HepG2 (cell line): Measurements from ENCODE around the gene CHMP2B. TPM values are rescaled to one million over a fixed set of nuclear protein-coding genes. Genes with fewer than 3 reads are reported as not detected.

Experiments
- ARNT2 ChIP-seq: sonication (generic); formaldehyde crosslinking; IDR thresholded peaks from 2 replicates; pipeline ENCODE4 v1.8.0; 2022; ENCODE audit warnings: mild to moderate bottlenecking, low read depth, missing genetic modification reagents, moderate library complexity
- ATF7-NPFF ChIP-seq: sonication (generic); formaldehyde crosslinking; IDR thresholded peaks from 2 replicates; pipeline ENCODE4 v1.8.1; 2023; ENCODE audit warnings: mild to moderate bottlenecking, low read depth, missing genetic modification reagents, moderate library complexity
- BATF2 ChIP-seq: sonication (generic); formaldehyde crosslinking; IDR thresholded peaks from 2 replicates; pipeline ENCODE4 v1.8.0; 2022; ENCODE audit warnings: mild to moderate bottlenecking, missing genetic modification reagents, moderate library complexity
- BCL6 ChIP-seq: IDR thresholded peaks from 2 replicates; pipeline ENCODE4 v1.6.1; 2016; ENCODE audit warnings: missing genetic modification reagents, missing compliant biosample characterization
- CREB1 ChIP-seq, 2 experiments: fragments of 450-650 bp in 1 of 2; IDR thresholded peaks; 2 replicates each; pipeline ENCODE4 v1.6.1; 2016 to 2017; ENCODE audit warnings: control low read depth in 1 of 2, mild to moderate bottlenecking in 1 of 2, missing compliant biosample characterization in 1 of 2, missing genetic modification characterization in 1 of 2
- GABPB1 ChIP-seq: IDR thresholded peaks from 2 replicates; pipeline ENCODE4 v1.6.1; 2016; ENCODE audit warnings: mild to moderate bottlenecking, missing genetic modification reagents, moderate library complexity, missing compliant biosample characterization
- GATAD2A ChIP-seq: IDR thresholded peaks from 2 replicates; pipeline ENCODE4 v1.6.1; 2016
- HCFC1 ChIP-seq: fragments of 150-350 bp; IDR thresholded peaks from 2 replicates; pipeline ENCODE4 v1.6.1; 2014; ENCODE audit warnings: low read depth, low read length
- MEIS2 ChIP-seq: sonication (generic); formaldehyde crosslinking; IDR thresholded peaks from 2 replicates; pipeline ENCODE4 v1.9.0; 2021; ENCODE audit warnings: mild to moderate bottlenecking, missing genetic modification reagents
- NR0B2 ChIP-seq: sonication (generic); formaldehyde crosslinking; IDR thresholded peaks from 2 replicates; pipeline ENCODE4 v1.4.0; 2020; ENCODE audit warnings: mild to moderate bottlenecking, missing genetic modification reagents
- SP140L ChIP-seq: sonication (generic); formaldehyde crosslinking; IDR thresholded peaks from 2 replicates; pipeline ENCODE4 v1.4.0; 2020; ENCODE audit warnings: missing genetic modification reagents, borderline replicate concordance
- SRSF1 ChIP-seq: fragments of 200-400 bp; formaldehyde crosslinking; optimal IDR thresholded peaks from 2 replicates; pipeline ENCODE3; 2017; ENCODE audit warnings: mild to moderate bottlenecking, low read depth, low read length, moderate library complexity
- TAF1 ChIP-seq: sonication (generic); formaldehyde crosslinking; IDR thresholded peaks from 2 replicates; pipeline ENCODE4 v1.4.0; 2020; ENCODE audit warnings: missing genetic modification reagents
- YEATS2 ChIP-seq: sonication (generic); formaldehyde crosslinking; IDR thresholded peaks from 2 replicates; pipeline ENCODE4 v1.4.0; 2020; ENCODE audit warnings: missing genetic modification reagents, borderline replicate concordance
- ZFP1 ChIP-seq: IDR thresholded peaks from 2 replicates; pipeline ENCODE4 v1.6.1; 2016
- ZFP36L1 ChIP-seq: sonication (generic); formaldehyde crosslinking; IDR thresholded peaks from 2 replicates; pipeline ENCODE4 v1.8.0; 2022; ENCODE audit warnings: mild to moderate bottlenecking, missing genetic modification reagents, moderate library complexity
- ZNF33B ChIP-seq: sonication (generic); formaldehyde crosslinking; IDR thresholded peaks from 2 replicates; pipeline ENCODE4 v1.5.1; 2020; ENCODE audit warnings: mild to moderate bottlenecking, missing genetic modification reagents
- ZNF556 ChIP-seq: sonication (generic); formaldehyde crosslinking; IDR thresholded peaks from 2 replicates; pipeline ENCODE4 v1.4.0; 2020; ENCODE audit warnings: mild to moderate bottlenecking, missing genetic modification reagents, borderline replicate concordance
- ZNF7 ChIP-seq: IDR thresholded peaks from 2 replicates; pipeline ENCODE4 v1.6.1; 2016; ENCODE audit warnings: missing biosample characterization, missing genetic modification reagents
- ZNF883 ChIP-seq: sonication (generic); formaldehyde crosslinking; IDR thresholded peaks from 2 replicates; pipeline ENCODE4 v1.5.1; 2020; ENCODE audit warnings: mild to moderate bottlenecking, missing genetic modification reagents; ENCODE audit errors: not compliant biosample characterization
- polyA plus RNA-seq, 8 experiments: library from polyadenylated mRNA; depleted of rRNA in 3 of 8; stranded (reverse) in 7 of 8; unstranded in 1 of 8; fragments of >200 nt; fragmentation: Illumina TruSeq in 4 of 8; extraction: Trizol in 4 of 8; gene quantifications; 2 replicates each; pipeline versions ENCODE4 v1.2.1 to v1.2.3, GENCODE V29; 2011 to 2016; ENCODE audit warnings: low read depth in 4 of 8, missing spikeins in 1 of 8, mixed read lengths in 1 of 8; ENCODE audit not compliant: insufficient read depth in 1 of 8
- total RNA-seq, 5 experiments: library from RNA; depleted of rRNA; stranded (reverse); fragments of >200 nt; fragmentation: Illumina TruSeq; extraction: Trizol; gene quantifications; 2 replicates each; pipeline ENCODE4 v1.2.3, GENCODE V29; 2016; ENCODE audit warnings: low read depth in 1 of 5
- TF ChIP-seq, protein P1 (sequence below): sonication (generic); formaldehyde crosslinking; IDR thresholded peaks from 2 replicates; pipeline ENCODE4 v1.4.0; 2020; ENCODE audit warnings: missing genetic modification reagents
- TF ChIP-seq, protein P2 (sequence below): sonication (generic); formaldehyde crosslinking; IDR thresholded peaks from 2 replicates; pipeline ENCODE4 v1.8.0; 2022; ENCODE audit warnings: mild to moderate bottlenecking, missing genetic modification reagents, moderate library complexity
- TF ChIP-seq, protein P3 (sequence below): sonication (generic); formaldehyde crosslinking; IDR thresholded peaks from 2 replicates; pipeline ENCODE4 v1.9.0; 2022; ENCODE audit warnings: missing genetic modification reagents, mild to moderate bottlenecking, borderline replicate concordance

CHMP2B gene
- total and polyA plus RNA-seq, 2 of the 13 experiments (the other 11 are each of a cell fraction or from before 2014, with no cell fraction given) = 6.9 to 33.5 TPM

DNA sequence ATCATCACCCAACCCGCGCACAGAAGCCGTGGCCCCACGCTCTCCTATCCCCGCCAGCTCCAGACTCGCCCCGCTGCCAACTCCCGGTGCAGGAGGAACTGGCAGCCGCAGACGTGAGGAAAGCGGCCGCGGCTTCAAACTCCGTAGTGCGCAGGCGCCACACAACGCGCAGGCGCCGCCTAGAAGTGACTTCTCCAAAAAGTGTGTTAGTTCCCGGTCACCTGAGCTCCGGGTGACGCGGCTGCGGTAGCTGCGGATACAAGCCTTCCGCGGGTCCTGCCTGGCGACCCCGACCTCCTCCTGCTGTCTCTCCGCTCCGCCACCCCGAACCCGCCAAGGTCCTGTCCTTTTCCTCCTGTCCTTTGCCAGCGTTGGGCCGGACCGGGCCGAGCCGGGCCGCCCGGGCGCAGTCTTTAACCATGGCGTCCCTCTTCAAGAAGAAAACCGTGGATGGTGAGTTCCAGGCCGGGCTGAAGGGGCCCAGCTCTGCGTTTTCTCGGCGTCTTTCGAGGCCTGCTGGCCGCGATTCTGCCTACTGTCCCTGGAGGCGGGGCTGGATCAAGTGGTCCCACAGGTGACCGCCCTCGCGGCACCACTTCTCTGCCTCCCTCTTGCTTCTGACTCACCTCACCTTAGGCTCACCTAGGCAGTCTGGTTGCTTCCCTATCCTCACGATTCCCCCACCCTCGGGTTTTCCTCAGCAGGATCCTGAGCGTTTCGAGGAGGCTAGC lies at the start of gene CHMP2B (continued):
- TF ChIP-seq, protein P1, sequence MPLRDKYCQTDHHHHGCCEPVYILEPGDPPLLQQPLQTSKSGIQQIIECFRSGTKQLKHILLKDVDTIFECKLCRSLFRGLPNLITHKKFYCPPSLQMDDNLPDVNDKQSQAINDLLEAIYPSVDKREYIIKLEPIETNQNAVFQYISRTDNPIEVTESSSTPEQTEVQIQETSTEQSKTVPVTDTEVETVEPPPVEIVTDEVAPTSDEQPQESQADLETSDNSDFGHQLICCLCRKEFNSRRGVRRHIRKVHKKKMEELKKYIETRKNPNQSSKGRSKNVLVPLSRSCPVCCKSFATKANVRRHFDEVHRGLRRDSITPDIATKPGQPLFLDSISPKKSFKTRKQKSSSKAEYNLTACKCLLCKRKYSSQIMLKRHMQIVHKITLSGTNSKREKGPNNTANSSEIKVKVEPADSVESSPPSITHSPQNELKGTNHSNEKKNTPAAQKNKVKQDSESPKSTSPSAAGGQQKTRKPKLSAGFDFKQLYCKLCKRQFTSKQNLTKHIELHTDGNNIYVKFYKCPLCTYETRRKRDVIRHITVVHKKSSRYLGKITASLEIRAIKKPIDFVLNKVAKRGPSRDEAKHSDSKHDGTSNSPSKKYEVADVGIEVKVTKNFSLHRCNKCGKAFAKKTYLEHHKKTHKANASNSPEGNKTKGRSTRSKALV (CRISPR knock-in tag) = 0 out of 2 replicates have a peak, but pooled peaks have one; percentile 29
- TF ChIP-seq NR0B2 (no peak), ZNF7 (CRISPR knock-in tag) (peak; percentile 81), ZFP1 (CRISPR knock-in tag) (no peak), ARNT2 (CRISPR knock-in tag) (peak; percentile 68; the same call in 1 of the 2 replicates), CREB1 (IDR thresholded peaks at IDR 0.05) (peak; percentile 62), CREB1 (CRISPR knock-in tag; IDR thresholded peaks at IDR 0.05) (no peak), SRSF1 (peak; percentile 63), ZNF556 (CRISPR knock-in tag) (no peak), ZNF883 (CRISPR knock-in tag) (peak; percentile 76), ZNF33B (peak; percentile 76; the same call in 1 of the 2 replicates), BATF2 (CRISPR knock-in tag) (no peak), YEATS2 (CRISPR knock-in tag) (peak; percentile 86; the same call in 1 of the 2 replicates), MEIS2 (CRISPR knock-in tag) (peak; percentile 24; the same call in 1 of the 2 replicates), ATF7-NPFF (peak; percentile 62; the same call in 1 of the 2 replicates), GATAD2A (CRISPR knock-in tag) (no peak), TAF1 (CRISPR knock-in tag) (peak; percentile 84), HCFC1 (peak; percentile 62), SP140L (CRISPR knock-in tag) (no peak), ZFP36L1 (0 out of 2 replicates have a peak, but pooled peaks have one; percentile 51), BCL6 (CRISPR knock-in tag) (no peak), GABPB1 (CRISPR knock-in tag) (peak; percentile 83)
- TF ChIP-seq, protein P2, sequence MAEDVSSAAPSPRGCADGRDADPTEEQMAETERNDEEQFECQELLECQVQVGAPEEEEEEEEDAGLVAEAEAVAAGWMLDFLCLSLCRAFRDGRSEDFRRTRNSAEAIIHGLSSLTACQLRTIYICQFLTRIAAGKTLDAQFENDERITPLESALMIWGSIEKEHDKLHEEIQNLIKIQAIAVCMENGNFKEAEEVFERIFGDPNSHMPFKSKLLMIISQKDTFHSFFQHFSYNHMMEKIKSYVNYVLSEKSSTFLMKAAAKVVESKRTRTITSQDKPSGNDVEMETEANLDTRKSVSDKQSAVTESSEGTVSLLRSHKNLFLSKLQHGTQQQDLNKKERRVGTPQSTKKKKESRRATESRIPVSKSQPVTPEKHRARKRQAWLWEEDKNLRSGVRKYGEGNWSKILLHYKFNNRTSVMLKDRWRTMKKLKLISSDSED (CRISPR knock-in tag) = no peak
- TF ChIP-seq, protein P3, sequence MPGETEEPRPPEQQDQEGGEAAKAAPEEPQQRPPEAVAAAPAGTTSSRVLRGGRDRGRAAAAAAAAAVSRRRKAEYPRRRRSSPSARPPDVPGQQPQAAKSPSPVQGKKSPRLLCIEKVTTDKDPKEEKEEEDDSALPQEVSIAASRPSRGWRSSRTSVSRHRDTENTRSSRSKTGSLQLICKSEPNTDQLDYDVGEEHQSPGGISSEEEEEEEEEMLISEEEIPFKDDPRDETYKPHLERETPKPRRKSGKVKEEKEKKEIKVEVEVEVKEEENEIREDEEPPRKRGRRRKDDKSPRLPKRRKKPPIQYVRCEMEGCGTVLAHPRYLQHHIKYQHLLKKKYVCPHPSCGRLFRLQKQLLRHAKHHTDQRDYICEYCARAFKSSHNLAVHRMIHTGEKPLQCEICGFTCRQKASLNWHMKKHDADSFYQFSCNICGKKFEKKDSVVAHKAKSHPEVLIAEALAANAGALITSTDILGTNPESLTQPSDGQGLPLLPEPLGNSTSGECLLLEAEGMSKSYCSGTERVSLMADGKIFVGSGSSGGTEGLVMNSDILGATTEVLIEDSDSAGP (CRISPR knock-in tag) = peak; percentile 74; the same call in 1 of the 2 replicates
